22Rv1 (cell line): Measurements from ENCODE around the gene KRTAP10-5.
"Not testable (repeated sequence)": the region's sequence is repeated elsewhere in the genome, so short reads cannot be mapped to it uniquely, and the experiment has no call there.

Experiments
- H3K27ac ChIP-seq: fragments of 450-650 bp; 2 replicates; pipeline ENCODE4 v1.5.1; 2017
- ZFX ChIP-seq: fragments of 450-650 bp; IDR thresholded peaks from 2 replicates; pipeline ENCODE4 v1.6.1; 2017; ENCODE audit warnings: antibody characterized with exemption, borderline replicate concordance
- TF ChIP-seq, protein P1 (sequence below): fragments of 450-650 bp; IDR thresholded peaks from 2 replicates; pipeline ENCODE4 v1.5.1; 2017; ENCODE audit warnings: mild to moderate bottlenecking

The KRTAP10-5 gene

GRCh38 chr21:44592446-44593311 lies 12.3 kb upstream of the KRTAP10-5 start, which contains the start of gene KRTAP10-6:
Gene KRTAP10-6 (minus strand): TSS chr21:44592505. CDS start chr21:44592484, 21 bp downstream.
- TF ChIP-seq, protein P1, sequence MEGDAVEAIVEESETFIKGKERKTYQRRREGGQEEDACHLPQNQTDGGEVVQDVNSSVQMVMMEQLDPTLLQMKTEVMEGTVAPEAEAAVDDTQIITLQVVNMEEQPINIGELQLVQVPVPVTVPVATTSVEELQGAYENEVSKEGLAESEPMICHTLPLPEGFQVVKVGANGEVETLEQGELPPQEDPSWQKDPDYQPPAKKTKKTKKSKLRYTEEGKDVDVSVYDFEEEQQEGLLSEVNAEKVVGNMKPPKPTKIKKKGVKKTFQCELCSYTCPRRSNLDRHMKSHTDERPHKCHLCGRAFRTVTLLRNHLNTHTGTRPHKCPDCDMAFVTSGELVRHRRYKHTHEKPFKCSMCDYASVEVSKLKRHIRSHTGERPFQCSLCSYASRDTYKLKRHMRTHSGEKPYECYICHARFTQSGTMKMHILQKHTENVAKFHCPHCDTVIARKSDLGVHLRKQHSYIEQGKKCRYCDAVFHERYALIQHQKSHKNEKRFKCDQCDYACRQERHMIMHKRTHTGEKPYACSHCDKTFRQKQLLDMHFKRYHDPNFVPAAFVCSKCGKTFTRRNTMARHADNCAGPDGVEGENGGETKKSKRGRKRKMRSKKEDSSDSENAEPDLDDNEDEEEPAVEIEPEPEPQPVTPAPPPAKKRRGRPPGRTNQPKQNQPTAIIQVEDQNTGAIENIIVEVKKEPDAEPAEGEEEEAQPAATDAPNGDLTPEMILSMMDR = no peak
- no peak for TF ChIP-seq ZFX
- no peak within 1 kb of the TSS for H3K27ac ChIP-seq

DNA sequence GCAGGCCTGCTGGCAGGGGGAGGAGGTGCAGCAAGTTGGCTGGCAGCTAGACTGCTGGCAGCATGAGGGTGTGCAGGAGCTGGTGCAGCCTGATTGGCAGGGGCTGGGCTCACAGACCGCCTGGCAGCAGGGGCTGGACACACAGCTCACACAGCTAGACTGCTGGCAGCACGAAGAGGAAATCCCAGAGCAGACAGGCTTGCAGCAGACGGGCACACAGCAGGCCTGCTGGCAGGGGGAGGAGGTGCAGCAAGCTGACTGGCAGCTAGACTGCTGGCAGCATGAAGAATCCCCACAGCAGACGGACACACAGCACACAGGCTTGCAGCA lies 11.4 kb upstream of the KRTAP10-5 start:
- H3K27ac ChIP-seq = not testable (repeated sequence)

- not testable (repeated sequence) for H3K27ac ChIP-seq
Measured at GRCh38 chr21:44590897-44591800, 10.7 kb upstream of the KRTAP10-5 start.

DNA sequence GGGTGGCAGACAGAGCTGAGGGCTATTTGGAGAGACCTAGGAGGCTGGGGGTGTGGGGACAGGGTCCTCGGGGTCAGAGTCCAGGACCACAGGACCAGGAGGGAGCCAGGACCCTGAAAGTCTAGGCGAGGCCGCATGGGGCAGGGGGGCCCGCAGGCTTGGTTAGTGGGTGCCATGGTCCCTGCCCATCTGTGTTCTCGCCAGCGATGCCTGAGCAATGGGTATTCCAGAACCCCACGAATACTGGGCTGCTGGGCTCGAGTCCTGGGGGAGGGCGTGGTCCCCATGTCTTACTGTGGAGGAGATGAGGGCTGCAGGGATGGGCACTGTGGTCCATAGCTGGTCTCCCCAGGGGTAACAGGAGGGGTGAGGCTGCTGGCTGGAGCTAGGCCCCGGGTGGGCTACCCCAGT lies 9.9 kb upstream of the KRTAP10-5 start:
- H3K27ac ChIP-seq = no peak overlapping the region
- TF ChIP-seq ZFX = no peak
- TF ChIP-seq, protein P1 = no peak

DNA sequence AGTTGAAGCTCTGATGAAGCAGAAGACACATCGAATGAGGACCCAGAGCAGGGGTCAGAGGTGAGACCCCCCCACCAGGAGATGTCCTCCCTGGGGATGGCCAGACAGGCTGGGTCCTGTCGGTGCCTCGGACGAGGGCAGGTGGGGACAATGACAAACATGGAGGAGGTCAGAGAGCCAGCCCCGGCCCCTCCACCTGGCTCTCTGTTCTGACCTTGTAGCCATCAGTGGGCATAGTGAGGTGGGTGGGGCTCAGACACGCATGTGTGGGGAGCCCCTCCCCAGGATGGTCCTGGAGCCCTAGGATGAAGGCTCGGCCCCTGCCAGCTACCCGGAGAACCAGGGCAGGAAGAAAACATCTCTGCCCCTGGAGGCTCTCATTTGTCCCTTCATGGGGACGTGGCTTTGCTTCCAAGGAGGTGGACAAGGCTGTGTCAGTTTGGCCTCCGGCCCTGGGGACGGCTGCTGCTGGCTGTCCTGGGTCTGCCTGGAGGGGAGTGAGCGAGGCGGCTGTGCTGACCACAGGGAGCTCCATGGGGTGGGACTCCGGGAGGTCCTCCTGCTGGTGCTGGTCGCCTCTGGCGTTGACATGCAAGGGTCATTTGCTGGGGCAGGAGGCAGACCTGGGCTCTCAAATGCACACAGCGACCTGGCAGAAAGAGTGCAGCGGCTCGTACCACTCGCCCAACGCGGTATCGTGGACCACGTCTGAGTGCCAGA lies 9.3 kb upstream of the KRTAP10-5 start:
- TF ChIP-seq ZFX = no peak
- TF ChIP-seq, protein P1 = no peak
- no peak overlapping the region for H3K27ac ChIP-seq

GRCh38 chr21:44589094-44589493 lies 8.7 kb upstream of the KRTAP10-5 start:
- TF ChIP-seq, protein P1 = no peak
- TF ChIP-seq ZFX = no peak

GRCh38 chr21:44585892-44586291 lies 5.5 kb upstream of the KRTAP10-5 start:
- TF ChIP-seq, protein P1 = no peak
- no peak for TF ChIP-seq ZFX

More at GRCh38 chr21:44589094-44589493, 8.7 kb upstream of the KRTAP10-5 start:
- no peak overlapping the region for H3K27ac ChIP-seq

More at GRCh38 chr21:44585892-44586291, 5.5 kb upstream of the KRTAP10-5 start:
- no peak overlapping the region for H3K27ac ChIP-seq
